GM12865 (cell line): ENCODE measurements around the gene BCOR.

Experiments used
- DNase-seq: peaks from one replicate; pipeline ENCODE4 v3.0.0; 2010; ENCODE audit warnings: low read depth
- H3K4me3 ChIP-seq: 2 replicates; pipeline ENCODE4 v1.5.1; 2011; ENCODE audit warnings: mild to moderate bottlenecking, low read depth, low read length, control low read depth
- TF ChIP-seq, protein P1 (sequence below): IDR thresholded peaks from 2 replicates; pipeline ENCODE4 v1.5.1; 2011; ENCODE audit warnings: low read length, control low read depth, low read depth, inconsistent platforms; ENCODE audit not compliant: insufficient read depth; ENCODE audit errors: missing control alignments

BCOR gene

GRCh38 chrX:40073439-40074054 lies 24.2 kb downstream of the BCOR start:
- TF ChIP-seq, protein P1, sequence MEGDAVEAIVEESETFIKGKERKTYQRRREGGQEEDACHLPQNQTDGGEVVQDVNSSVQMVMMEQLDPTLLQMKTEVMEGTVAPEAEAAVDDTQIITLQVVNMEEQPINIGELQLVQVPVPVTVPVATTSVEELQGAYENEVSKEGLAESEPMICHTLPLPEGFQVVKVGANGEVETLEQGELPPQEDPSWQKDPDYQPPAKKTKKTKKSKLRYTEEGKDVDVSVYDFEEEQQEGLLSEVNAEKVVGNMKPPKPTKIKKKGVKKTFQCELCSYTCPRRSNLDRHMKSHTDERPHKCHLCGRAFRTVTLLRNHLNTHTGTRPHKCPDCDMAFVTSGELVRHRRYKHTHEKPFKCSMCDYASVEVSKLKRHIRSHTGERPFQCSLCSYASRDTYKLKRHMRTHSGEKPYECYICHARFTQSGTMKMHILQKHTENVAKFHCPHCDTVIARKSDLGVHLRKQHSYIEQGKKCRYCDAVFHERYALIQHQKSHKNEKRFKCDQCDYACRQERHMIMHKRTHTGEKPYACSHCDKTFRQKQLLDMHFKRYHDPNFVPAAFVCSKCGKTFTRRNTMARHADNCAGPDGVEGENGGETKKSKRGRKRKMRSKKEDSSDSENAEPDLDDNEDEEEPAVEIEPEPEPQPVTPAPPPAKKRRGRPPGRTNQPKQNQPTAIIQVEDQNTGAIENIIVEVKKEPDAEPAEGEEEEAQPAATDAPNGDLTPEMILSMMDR = no peak
- H3K4me3 ChIP-seq = no peak overlapping the region
- DNase-seq = no peak

- DNase-seq = no peak
- TF ChIP-seq, protein P1 = no peak
- no peak overlapping the region for H3K4me3 ChIP-seq
Measured at GRCh38 chrX:40072246-40072645, 25.5 kb downstream of the BCOR start.

- no peak overlapping the region for H3K4me3 ChIP-seq
- TF ChIP-seq, protein P1 = no peak
- DNase-seq = peak; percentile 19
Measured at GRCh38 chrX:40068048-40068447, 29.7 kb downstream of the BCOR start.

DNA sequence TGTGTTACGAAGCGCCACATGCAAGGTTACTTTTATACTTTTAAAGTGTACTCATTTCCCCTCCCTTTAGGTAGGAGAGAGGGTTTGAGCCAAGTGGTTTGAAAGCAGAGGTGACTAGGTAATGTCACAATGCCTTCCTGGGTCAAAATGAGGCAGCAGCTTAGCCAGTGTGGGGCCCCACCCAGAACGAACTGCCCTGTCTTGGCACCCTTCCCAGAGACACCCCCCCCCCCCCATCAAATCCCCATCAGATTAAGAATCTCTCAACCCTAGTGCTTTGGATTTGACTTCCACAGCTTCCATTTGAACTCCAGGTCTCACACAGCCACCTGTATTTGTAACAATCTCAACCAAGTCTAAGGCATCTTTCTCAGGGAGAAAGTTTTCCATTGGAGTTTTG lies 31.1 kb downstream of the BCOR start:
- no peak for DNase-seq
- H3K4me3 ChIP-seq = no peak overlapping the region
- TF ChIP-seq, protein P1 = no peak

GRCh38 chrX:40065296-40066046 lies 32.3 kb downstream of the BCOR start:
- H3K4me3 ChIP-seq = no peak overlapping the region
- TF ChIP-seq, protein P1 = no peak
- no peak for DNase-seq

DNA sequence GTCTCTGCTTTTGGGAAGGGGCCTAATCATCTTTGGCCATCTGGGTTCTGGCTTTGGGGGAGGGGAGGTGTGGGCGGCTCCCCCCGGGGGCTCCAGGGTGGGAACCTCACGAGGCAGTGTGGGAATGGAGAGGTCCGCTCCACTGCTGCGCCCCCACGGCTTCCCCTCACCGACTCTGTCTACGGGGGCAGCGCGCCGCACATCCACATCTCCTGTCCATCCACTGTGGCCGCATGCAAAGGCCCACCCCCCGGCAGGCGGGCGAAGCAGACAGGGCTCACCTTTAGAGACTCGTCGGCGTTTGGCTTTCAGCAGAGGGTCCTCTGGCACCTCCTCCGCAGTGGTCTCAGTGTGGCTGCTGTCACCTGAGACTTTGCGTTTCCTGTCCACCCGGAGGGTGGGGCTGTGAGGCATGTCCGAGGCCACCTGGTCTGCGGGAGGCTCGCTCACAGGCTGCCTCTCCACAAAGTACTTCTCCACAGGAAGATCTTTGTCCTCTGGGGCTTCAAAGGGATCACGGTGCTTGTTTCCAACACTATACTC lies 33.6 kb downstream of the BCOR start:
- TF ChIP-seq, protein P1 = no peak
- no peak overlapping the region for H3K4me3 ChIP-seq
- DNase-seq = no peak
